Panc1 (cell line): ENCODE measurements around the gene ZXDB. TPM values are rescaled to one million over a fixed set of nuclear protein-coding genes. Genes with fewer than 3 reads are reported as not detected.

Experiments
- ATAC-seq: fragments of 200-7000 bp; cut with Tn5 transposase; 2 replicates; pipeline ENCODE4 v1.9.1; 2020; ENCODE audit warnings: mild to moderate bottlenecking, moderate library complexity
- BruUV-seq: library from RNA; stranded (reverse); fragments of 400-500 nt; replicated peaks from 2 replicates; lab custom pipeline; 2021; lab: Mats Ljungman, UMichigan
- CTCF ChIA-PET: fragments of 300-600 bp; sonication (Branson Sonifier 250); formaldehyde crosslinking; loops from one replicate; lab custom pipeline; 2022; ENCODE audit warnings: antibody characterized with exemption; lab: Charles Lee
- POLR2A ChIA-PET: fragments of 300-600 bp; sonication (Branson Sonifier 250); formaldehyde crosslinking; loops from one replicate; lab custom pipeline; 2022; ENCODE audit warnings: antibody characterized with exemption; lab: Charles Lee
- DNase-seq: peaks from one replicate; pipeline ENCODE4 v3.0.0-alpha.2; 2010; ENCODE audit warnings: low read depth, low spot score
- H3K27ac ChIP-seq: 2 replicates; pipeline ENCODE4 v1.5.1; 2011; ENCODE audit warnings: mild to moderate bottlenecking, low read length, inconsistent platforms
- H3K27me3 ChIP-seq: fragments of 200-500 bp; sonication (Bioruptor generic); 2 replicates; pipeline ENCODE4 v1.6.0; 2014; ENCODE audit warnings: low read length, inconsistent platforms; ENCODE audit not compliant: control insufficient read depth, insufficient read depth
- H3K36me3 ChIP-seq: fragments of 200-500 bp; sonication (Bioruptor generic); 2 replicates; pipeline ENCODE4 v1.5.1; 2014; ENCODE audit warnings: inconsistent platforms, mild to moderate bottlenecking, low read length, moderate library complexity; ENCODE audit not compliant: control insufficient read depth, insufficient read depth
- H3K4me1 ChIP-seq: 2 replicates; pipeline ENCODE4 v1.5.1; 2011; ENCODE audit warnings: inconsistent platforms, mild to moderate bottlenecking, low read length, moderate library complexity; ENCODE audit not compliant: control insufficient read depth, insufficient read depth
- H3K4me3 ChIP-seq, 2 experiments: 2 replicates each; pipeline ENCODE4 v1.5.1; 2011 to 2012; ENCODE audit warnings: low read depth in 2 of 2, low read length in 2 of 2, mild to moderate bottlenecking in 2 of 2, inconsistent platforms in 1 of 2, moderate library complexity in 1 of 2
- H3K9me3 ChIP-seq: fragments of 200-500 bp; sonication (Bioruptor generic); 2 replicates; pipeline ENCODE4 v1.5.1; 2014; ENCODE audit warnings: low read depth, mild to moderate bottlenecking, inconsistent platforms, low read length, moderate library complexity; ENCODE audit not compliant: control insufficient read depth, insufficient read depth
- CTCF ChIP-seq: fragments of 450-650 bp; IDR thresholded peaks from 2 replicates; pipeline ENCODE4 v1.5.1; 2017; ENCODE audit warnings: mild to moderate bottlenecking
- POLR2AphosphoS5 ChIP-seq: IDR thresholded peaks from 2 replicates; pipeline ENCODE4 v1.6.1; 2012; ENCODE audit warnings: mild to moderate bottlenecking, low read depth, low read length, moderate library complexity
- REST ChIP-seq, 2 experiments: IDR thresholded peaks; 2 replicates each; pipeline ENCODE4 v1.6.1; 2011 to 2012; ENCODE audit warnings: low read depth in 2 of 2, control low read depth in 1 of 2, low read length in 1 of 2, mild to moderate bottlenecking in 1 of 2, moderate library complexity in 1 of 2; ENCODE audit not compliant: insufficient read depth in 1 of 2
- SIN3A ChIP-seq: IDR thresholded peaks from 2 replicates; pipeline ENCODE4 v1.6.1; 2012; ENCODE audit warnings: low read depth, mild to moderate bottlenecking, low read length, moderate library complexity, borderline replicate concordance; ENCODE audit not compliant: insufficient read depth
- TCF7L2 ChIP-seq: IDR thresholded peaks from 2 replicates; pipeline ENCODE4 v1.6.1; 2011; ENCODE audit warnings: mild to moderate bottlenecking, low read depth, low read length, inconsistent platforms
- in situ Hi-C: cut with HindIII; loops from 2 replicates; pipeline ENCODE4 v1.10.0; 2016; ENCODE audit warnings: low sequenced_read_pairs, low pct_unique_long_range_greater_than_20kb
- intact Hi-C: fragments of 100-400 bp; cut with micrococcal nuclease; formaldehyde crosslinking; loops from one replicate; pipeline ENCODE4 v1.10.0; 2022; ENCODE audit not compliant: unreplicated experiment
- total RNA-seq: library from RNA; stranded (reverse); gene quantifications from one replicate; pipeline ENCODE4 v1.2.1, GENCODE V29; 2021; ENCODE audit not compliant: unreplicated experiment

Gene ZXDB
- total RNA-seq, 1 experiment from 2014 or later: 8.3 TPM

- ChIA-PET CTCF (no interaction called here), POLR2A (no interaction called here)
- Histone ChIP-seq H3K9me3 (no peaks in the 10 kb centered on the region), H3K4me1 (no peaks in the 10 kb centered on the region; the same call in none of the 2 replicates), H3K36me3 (no peaks in the 10 kb centered on the region), H3K27me3 (no peaks in the 10 kb centered on the region), H3K4me3 (no peak overlapping the region), H3K27ac (no peak overlapping the region)
- intact Hi-C loops: loop anchor here (10.0 kb wide), 1 partner anchor 208 kb away; no protein-coding TSS in a partner anchor
- TF ChIP-seq TCF7L2 (no peak), REST (IDR thresholded peaks at IDR 0.05; ENCODE audit: insufficient read depth in 1 of 2, low read depth in 2 of 2, low read length in 1 of 2) (no peak), POLR2AphosphoS5 (no peak), SIN3A (no peak), CTCF (no peak)
- ATAC-seq (no peak), DNase-seq (no peak)
- in situ Hi-C loops: no loop called here
- no TSS peak for BruUV-seq
Measured at GRCh38 chrX:57586360-57586759, 5.5 kb upstream of the ZXDB start.

GRCh38 chrX:57587062-57587461 lies 4.7 kb upstream of the ZXDB start:
- no peak overlapping the region for H3K27ac ChIP-seq
- in situ Hi-C loops: no loop called here
- CTCF ChIA-PET: no interaction called here
- H3K4me1 ChIP-seq: no peaks in the 10 kb centered on the region; the same call in none of the 2 replicates
- no peak for TF ChIP-seq REST (IDR thresholded peaks at IDR 0.05; ENCODE audit: insufficient read depth in 1 of 2, low read depth in 2 of 2, low read length in 1 of 2)
- no peak for TF ChIP-seq SIN3A
- no peak for TF ChIP-seq TCF7L2
- no peak for TF ChIP-seq CTCF
- TF ChIP-seq POLR2AphosphoS5: no peak
- POLR2A ChIA-PET: no interaction called here
- ATAC-seq (no peak), DNase-seq (no peak)
- H3K27me3 ChIP-seq: no peaks in the 10 kb centered on the region
- no peak overlapping the region for H3K4me3 ChIP-seq
- intact Hi-C loops: loop anchor here (10.0 kb wide), 1 partner anchor 208 kb away; no protein-coding TSS in a partner anchor
- no peaks in the 10 kb centered on the region for H3K9me3 ChIP-seq
- H3K36me3 ChIP-seq: no peaks in the 10 kb centered on the region
- BruUV-seq: no TSS peak
